GM12891 (cell line): ENCODE measurements around the gene MED26.

Source experiments
- POLR2A ChIP-seq: IDR thresholded peaks from 2 replicates; pipeline ENCODE4 v1.6.1; 2011; ENCODE audit warnings: low read depth, low read length, control low read depth
- POLR2AphosphoS5 ChIP-seq: IDR thresholded peaks from 2 replicates; pipeline ENCODE4 v1.6.1; 2011; ENCODE audit warnings: low read depth, low read length, control low read depth
- POU2F2 ChIP-seq: IDR thresholded peaks from 2 replicates; pipeline ENCODE4 v1.6.1; 2011; ENCODE audit warnings: low read depth, mild to moderate bottlenecking, control low read depth, low read length, moderate library complexity
- SPI1 ChIP-seq: IDR thresholded peaks from 2 replicates; pipeline ENCODE4 v1.6.1; 2011; ENCODE audit warnings: low read depth, low read length, control low read depth
- TAF1 ChIP-seq: IDR thresholded peaks from 2 replicates; pipeline ENCODE4 v1.6.1; 2011; ENCODE audit warnings: low read depth, low read length, control low read depth

DNA sequence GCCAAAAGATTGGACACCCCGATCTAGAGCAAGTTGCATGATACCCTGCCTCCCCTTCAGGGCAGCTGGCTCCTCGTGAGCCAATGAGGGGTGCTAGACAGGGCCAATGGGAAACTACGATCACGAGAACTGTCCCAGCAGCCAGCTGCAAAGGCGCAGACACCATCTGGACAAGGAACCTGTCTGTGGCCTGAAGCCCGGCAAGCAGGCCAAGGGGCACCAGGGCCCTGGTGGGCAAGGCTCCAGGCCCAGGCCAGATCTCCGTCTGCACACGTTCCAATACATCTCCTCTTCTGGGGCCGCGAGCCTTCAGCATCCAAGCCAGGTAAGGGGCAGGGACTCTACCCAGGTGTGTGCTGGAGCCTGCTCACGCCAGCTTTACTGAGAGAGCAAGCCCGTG lies 20.2 kb downstream of the MED26 start:
- TF ChIP-seq POLR2A = no peak
- TF ChIP-seq TAF1 = no peak
- no peak for TF ChIP-seq POLR2AphosphoS5
- TF ChIP-seq SPI1 = no peak
- TF ChIP-seq POU2F2 = no peak
